HG03175 (cell line): Measurements from ENCODE around the gene LRRC28.
"Not testable (repeated sequence)": the region's sequence is repeated elsewhere in the genome, so short reads cannot be mapped to it uniquely, and the experiment has no call there.

Experiments used
- ATAC-seq: cut with Tn5 transposase; IDR thresholded peaks from one replicate; pipeline ENCODE4 v1.9.1; 2021; ENCODE audit warnings: mild to moderate bottlenecking, moderate library complexity; ENCODE audit not compliant: unreplicated experiment

The LRRC28 gene

DNA sequence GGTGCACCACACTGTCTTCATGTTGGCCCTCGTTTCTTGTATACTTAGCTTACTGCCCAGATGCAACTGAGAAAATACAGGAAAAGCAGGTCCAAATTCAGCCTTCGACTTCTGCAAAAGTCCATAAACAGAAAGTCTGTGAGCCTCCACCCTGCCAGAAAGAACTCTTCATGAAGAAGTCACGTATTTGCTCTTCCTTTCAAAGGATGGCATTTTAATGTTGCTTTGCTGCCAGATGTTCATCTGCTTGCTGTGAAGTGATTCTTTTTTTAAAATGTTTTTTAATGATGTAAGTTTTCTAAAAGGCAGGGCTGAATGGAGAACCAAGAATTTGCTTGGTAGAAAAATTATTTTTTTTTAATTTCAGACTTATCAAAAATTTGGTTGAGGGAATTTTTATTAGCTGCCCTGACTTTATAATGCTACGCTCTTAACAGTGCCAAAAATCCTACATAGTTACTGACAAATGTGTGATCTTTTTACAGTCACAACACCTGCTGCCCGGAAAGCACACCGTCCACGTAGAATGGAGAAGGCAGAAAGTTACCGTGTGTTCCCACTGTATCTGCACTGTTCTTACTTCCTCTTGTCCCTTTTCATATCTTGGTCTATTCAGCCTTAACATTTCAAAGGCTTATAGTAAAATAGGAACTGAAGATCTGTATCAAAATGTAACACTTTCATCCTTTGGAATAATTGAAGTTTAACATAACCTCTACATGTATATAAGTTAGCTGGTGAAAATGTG is 136.3 kb downstream of the LRRC28 start:
- ATAC-seq: no peak

- no peak for ATAC-seq
These were observed 139.4 kb downstream of the LRRC28 start for GRCh38 chr15:99390667-99391066.

DNA sequence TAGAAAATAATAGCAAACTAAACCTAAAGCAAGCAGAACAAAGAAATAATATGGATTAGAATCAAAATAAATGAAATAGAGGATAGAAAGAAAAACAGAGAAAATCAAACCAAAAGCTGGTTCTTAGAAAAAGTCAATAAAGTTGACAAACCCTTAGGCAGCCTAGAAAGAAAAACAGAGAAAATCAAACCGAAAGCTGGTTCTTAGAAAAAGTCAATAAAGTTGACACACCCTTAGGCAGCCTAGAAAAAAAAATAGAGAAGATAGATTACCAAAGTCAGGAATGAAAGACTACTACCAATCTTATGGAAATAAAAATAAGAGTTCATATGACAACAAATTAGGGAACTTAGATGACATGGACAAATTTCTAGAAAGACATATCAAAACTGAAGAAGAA is 142.4 kb downstream of the LRRC28 start:
- ATAC-seq: no peak

DNA sequence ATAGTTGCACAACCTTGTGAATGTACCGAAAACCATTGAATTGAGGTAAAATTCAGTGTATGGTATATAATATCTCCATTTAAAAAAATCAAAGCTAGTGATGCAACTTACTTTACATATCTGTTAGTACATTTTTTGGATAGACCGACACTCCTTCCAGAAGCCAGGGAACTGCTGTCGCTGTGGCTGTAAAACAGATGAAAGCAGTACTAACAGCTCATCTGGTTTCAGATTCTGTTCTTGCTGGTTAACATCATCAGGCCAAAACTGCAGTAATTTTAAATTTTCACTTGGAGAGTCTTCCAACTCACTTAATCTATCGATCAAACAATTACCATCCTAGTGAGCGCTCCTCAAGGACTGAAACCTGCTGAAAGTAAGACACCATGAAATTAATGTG is 145.1 kb downstream of the LRRC28 start:
- ATAC-seq: no peak

DNA sequence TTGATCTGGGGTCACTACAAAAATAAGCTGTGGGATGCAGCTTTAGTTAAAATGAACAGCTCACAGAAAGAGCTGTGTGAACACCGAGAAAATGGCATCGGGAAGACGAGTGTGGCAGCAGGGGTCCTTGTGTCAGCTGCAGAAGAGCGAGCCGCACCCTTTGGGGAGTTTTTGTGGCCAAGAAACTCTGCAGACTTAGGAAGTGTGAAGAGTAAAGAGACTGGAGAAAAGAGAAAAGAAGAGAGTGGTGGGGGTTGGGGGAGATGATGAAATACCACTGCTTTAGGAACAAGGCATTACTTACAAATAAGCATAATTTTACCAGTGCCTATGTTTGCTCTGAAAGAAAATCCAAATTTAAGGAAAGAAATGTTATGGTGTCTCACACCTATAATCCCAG is 147.8 kb downstream of the LRRC28 start:
- ATAC-seq: no peak

GRCh38 chr15:99399618-99400017 is 148.3 kb downstream of the LRRC28 start:
- ATAC-seq: no peak

DNA sequence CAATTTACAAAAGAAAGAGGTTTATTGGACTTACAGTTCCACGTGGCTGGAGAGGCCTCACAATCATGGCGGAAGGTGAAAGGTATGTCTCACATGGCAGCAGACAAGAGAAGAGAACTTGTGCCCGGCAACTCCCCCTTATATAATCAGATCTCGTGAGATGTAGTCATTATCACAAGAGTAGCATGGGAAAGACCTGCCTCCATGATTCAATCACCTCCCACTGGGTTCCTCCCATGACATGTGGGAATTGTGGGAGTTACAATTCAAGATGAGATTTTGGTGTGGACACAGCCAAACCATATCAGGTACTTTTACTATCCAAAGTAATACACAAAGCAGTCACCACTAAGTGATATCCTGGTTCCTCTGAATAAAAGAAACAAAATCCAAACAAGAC is 149.9 kb downstream of the LRRC28 start:
- not testable (repeated sequence) for ATAC-seq

- ATAC-seq: no peak
These were observed 150.9 kb downstream of the LRRC28 start for GRCh38 chr15:99402014-99402729.

DNA sequence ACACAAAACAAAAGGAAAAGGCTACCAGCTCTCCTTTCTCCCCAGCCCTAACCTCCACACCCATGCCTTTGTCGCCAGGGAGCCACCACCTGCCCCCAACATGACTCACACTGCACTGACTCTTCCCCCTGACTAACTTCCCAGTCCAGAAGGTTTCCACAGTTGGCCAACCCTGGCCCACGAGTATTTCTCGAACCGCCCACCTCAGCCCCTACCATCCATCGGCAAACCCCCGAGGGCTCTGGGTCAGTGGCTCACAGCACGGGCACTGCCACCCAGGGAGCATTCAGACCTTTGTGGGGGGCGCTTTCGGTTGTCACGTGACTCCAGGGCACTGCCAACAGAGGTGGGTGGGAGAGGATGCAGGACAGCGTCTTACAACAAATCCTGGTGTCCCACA is 152.3 kb downstream of the LRRC28 start:
- ATAC-seq: no peak

- ATAC-seq: no peak
These were observed 153.2 kb downstream of the LRRC28 start for GRCh38 chr15:99404454-99404853.

GRCh38 chr15:99406120-99406519 is 154.8 kb downstream of the LRRC28 start:
- no peak for ATAC-seq

- ATAC-seq: no peak
These were observed 155.6 kb downstream of the LRRC28 start for GRCh38 chr15:99406716-99407487.

- ATAC-seq: no peak
These were observed 156.4 kb downstream of the LRRC28 start for GRCh38 chr15:99407716-99408115.

DNA sequence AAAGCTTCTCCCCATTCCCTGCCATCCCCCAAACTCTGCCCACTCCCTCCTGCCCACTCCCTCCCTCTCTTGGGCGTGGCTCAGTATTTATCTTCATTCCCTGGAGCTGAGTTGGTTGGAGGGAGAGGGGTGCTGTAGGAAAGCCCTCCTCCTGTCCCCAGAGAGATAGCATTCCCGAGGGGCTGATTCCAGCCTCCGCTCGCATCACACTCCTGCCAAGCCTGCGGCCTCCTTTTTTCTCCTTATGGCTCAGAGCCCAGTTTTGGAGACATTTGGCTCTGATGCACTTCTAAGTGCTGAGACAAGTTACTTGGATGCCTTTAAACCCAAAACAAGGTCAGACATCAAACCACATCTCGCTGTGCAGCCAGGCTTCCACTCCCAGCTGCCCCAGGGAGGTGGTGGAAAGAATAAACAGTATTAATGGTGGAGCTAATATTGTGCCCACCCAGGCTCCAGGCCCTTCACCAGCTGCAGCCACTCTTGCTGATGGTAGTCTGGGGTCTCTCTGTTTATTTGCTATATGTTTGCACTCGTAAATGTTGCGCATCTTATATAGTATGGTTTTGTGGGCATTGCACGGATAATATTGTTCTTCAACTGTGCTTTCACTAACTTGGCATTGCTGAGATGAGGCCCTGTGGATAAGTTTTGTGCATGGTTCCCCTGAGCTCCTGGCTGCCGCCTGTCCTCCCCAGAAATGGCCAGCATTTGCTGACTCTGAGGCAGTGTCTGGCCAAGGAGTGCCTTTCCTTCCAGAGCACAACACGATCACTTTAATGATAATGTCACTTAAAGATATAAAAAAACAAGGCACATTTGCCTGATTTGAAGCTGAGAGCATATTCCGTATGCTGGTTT is 157.2 kb downstream of the LRRC28 start:
- no peak for ATAC-seq

DNA sequence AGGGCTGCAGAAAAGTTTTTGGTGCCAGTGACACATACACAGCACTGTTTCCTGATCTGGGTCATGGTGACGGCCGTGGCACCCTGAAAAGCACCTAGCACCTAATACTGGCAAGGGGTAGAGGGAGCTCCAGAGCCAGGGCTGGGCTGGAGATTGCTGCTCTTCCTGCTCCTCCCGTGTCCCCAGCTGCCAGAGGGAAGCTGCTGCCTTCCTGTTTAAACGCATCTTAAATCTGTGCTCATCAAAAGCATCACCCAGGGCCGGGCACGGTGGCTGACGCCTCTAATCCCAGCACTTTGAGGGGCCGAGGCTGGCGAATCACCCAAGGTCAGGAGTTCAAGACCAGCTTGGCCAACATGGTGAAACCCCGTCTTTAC is 157.8 kb downstream of the LRRC28 start:
- no peak for ATAC-seq

DNA sequence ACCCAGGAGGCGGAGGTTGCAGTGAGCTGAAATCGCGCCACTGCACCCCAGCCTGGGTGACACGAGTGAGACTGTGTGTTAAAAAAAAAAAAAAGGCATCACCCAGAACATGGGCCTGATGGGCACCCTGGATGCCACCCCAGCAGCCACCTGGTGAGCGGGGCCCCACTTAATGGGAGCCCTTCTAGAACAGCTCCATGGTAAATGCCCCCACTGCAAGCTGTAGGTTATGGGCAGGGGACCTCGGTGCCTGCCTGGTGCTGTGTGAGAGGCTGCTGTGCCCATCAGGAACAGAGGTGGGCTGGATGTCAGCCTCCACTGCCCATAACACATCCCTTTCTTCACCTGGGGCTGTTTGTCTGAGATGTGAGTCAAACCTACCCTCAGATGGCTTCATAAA is 158.3 kb downstream of the LRRC28 start:
- no peak for ATAC-seq

GRCh38 chr15:99410477-99410876 is 159.2 kb downstream of the LRRC28 start:
- no peak for ATAC-seq

- no peak for ATAC-seq
These were observed 160.0 kb downstream of the LRRC28 start for GRCh38 chr15:99411234-99411633.

DNA sequence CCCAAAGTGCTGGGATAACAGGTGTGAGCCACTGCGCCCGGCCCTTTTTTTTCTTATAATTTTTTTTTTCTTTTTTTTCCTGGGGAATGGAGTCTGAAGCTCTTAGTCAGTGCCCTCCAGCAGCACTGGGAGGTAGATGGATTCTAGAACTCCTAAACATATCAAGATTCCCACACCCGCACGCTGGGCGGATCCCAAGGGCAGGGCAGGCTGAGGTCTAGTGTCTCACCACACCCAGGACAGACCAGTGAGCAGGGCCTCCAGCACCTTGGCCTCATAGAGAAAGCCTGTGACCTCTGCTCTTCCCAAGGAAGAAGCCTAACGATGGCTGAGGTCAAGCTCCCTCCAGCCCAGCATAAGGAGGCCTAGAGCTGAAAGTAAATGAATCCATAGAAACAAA is 160.8 kb downstream of the LRRC28 start:
- ATAC-seq: no peak

GRCh38 chr15:99412626-99413025 is 161.3 kb downstream of the LRRC28 start:
- ATAC-seq: no peak
